LNCAP (cell line): Measurements from ENCODE around the gene LRRC46.

Experiments used
- CTCF ChIP-seq: fragments of 450-650 bp; IDR thresholded peaks from 2 replicates; pipeline ENCODE4 v1.5.1; 2017; ENCODE audit warnings: mild to moderate bottlenecking

The LRRC46 gene

GRCh38 chr17:47800686-47801085, 30.8 kb upstream of the LRRC46 start:
- no peak for TF ChIP-seq CTCF

GRCh38 chr17:47801176-47801765, 30.2 kb upstream of the LRRC46 start:
- TF ChIP-seq CTCF = no peak

GRCh38 chr17:47801906-47802305, 29.6 kb upstream of the LRRC46 start:
- no peak for TF ChIP-seq CTCF

DNA sequence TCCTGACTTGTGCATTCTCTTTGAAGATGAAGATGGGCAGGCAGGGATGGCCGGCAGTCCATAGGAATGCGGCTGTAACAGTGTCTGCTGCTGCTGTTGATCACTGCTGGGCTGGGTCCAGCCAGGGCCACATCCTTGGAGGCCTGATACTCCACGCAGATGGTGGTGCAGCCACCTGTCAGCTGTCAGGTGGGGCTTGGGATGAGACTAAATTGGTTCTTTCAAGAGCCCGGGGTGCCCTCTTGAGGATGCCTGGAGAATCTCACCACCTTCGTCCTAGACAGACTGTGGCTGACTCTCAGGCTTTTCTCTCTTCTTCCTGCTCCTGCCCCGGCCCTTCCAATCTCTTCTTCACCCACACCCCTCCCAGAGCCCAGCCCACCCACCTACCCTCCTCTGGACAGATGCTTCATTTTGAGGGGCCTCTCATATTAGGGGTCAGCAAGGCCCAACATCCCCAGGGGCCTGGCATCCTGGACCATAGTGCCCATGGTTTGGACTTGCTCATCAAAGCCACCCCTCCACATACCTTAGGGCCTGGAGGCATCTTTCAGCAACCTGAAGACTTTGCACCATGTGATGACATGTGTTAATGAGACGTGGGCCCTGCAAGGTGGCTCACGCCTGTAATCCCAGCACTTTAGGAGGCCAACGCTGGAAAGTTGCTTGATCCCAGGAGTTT, 29.0 kb upstream of the LRRC46 start:
- TF ChIP-seq CTCF = peak; percentile 61

- TF ChIP-seq CTCF = no peak
These were observed 28.3 kb upstream of the LRRC46 start for GRCh38 chr17:47803201-47803600.

DNA sequence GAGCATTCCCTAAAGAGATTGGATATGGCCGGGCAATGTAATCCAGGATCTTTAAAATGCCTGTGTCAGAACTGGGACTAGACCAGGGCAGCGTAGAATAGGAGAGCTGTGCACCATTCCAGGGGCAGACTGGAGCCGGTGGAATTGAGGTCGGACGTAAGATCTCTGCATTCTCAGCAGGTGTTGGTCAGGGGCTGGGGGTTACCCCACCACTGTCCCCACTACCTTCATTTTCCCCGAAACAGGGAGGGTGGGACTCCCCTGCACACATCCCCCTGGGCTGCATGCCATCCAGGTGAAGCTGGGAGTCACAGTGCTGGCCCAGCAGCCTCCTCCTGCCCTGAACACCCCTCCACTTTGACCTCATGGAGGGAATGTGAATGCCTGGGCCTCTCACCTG, 27.7 kb upstream of the LRRC46 start:
- no peak for TF ChIP-seq CTCF

GRCh38 chr17:47804461-47804860, 27.0 kb upstream of the LRRC46 start:
- TF ChIP-seq CTCF = no peak
